Muscle of back (tissue), 11 donors: ENCODE data around the gene HLCS. TPM values are rescaled to one million over a fixed set of nuclear protein-coding genes. Genes with fewer than 3 reads are reported as not detected.
A peak's percentile ranks its signal among the peaks of the same experiment; 100 is the strongest.
"Not testable (repeated sequence)": the region's sequence is repeated elsewhere in the genome, so short reads cannot be mapped to it uniquely, and the experiment has no call there.

Source experiments
- DNase-seq, 3 donors: peaks; one replicate each; pipeline versions ENCODE4 v3.0.0 to v3.0.0-alpha.2; 2013
- polyA plus RNA-seq, 10 donors: library from polyadenylated mRNA; unstranded; fragments of 120-200 nt; gene quantifications; one replicate each; pipeline ENCODE4 v1.2.1, GENCODE V29; 2013; ENCODE audit not compliant: insufficient read length in 10 of 10

HLCS gene
- polyA plus RNA-seq, 10 donors = 8.5 to 14.0 (median 10.6) TPM

DNA sequence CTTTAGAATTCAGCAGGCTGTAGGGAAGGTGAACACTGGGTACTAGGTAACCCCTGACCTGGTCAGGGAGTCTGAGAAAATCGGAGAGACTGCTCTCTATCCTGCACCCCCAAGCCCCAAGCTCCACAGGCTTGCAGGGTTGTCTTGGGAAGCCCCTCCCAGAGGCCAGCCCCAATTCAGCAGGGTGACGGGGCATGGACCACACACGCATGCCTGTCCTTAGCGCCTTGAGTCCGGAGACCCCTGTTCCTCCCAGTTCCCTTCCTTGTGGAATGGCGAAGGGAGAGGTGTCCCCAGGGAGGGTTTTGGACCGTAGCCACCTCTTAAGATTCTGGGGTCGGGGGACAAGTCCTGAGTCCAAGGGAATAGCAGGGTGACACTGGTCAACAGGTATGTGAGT lies 116.1 kb downstream of the HLCS start:
- DNase-seq = no peak

DNA sequence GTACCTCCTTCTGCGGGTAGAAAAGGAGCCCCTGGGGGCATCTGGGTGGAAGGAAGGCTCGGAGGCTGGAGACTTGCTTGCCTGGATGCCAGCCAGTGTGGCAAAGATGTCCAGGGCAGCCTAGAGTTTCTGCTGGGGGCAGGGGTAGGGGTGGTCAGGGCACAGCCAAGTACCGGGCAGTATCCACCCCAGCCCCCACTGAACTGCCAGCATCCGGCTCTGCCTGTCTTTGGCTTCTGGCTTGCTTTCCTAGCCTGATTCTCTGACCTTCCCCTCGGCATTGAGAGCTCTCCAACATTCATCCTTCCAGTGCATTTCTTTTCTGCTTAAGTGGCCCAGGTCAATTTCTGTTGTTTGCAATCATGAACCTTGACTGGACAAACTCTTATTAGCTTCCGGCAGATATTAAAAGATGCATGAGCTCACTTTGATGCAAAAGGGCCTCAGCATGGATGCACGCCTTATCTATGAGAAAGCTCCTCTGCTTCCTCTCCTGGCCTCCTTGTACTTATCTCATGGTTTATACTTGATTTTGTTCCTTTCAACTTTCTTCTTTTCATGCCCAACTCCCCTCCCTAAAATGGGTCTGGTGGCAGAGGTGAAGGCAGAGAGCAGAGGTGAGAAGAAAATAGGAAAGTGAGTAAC lies 116.9 kb downstream of the HLCS start:
- no peak for DNase-seq

DNA sequence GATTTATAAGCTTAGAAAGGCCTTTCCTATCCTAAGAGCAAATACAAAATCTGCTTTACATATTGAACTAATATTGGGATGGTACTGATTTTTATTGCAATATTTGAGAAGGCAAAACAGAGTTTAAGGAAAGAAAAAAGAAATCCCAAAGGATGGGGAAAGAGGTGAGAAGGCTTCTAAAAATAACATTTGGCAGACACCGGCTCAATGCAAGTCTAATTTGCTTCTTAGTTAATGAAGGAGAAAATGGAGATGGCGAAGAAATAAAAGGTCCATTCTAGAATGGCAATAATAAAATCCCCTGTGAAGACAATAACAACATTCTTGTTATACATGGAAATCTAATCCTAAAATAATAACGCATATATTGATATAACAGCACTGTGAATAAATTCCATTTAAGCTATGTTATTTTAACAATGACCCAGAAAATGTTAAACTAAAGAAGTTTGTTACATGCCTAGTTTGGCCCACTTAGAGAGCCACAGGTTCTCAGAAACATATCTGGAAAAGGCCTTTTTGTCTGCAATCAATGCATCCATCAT lies 117.7 kb downstream of the HLCS start:
- DNase-seq = no peak

DNA sequence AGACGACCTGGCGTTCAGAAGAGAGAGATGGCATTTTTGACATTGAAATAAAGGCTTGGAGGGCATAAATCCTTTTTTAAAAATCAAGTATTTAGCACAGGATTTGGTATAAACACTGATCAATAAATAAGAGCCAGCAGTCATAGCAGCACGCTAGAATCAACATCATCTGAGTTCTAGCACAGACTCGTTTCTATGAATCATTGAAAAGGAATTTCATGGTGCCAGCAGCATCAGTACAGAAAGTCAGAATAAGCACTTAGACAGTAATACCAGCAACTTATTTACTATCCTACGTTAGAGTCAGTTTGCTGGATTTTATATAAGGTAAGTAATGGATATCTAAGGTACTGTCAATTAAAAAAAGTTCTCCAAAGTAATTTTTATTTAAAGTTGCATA lies 119.3 kb downstream of the HLCS start:
- peak in 1 of 3 donors; percentile 43 for DNase-seq

DNA sequence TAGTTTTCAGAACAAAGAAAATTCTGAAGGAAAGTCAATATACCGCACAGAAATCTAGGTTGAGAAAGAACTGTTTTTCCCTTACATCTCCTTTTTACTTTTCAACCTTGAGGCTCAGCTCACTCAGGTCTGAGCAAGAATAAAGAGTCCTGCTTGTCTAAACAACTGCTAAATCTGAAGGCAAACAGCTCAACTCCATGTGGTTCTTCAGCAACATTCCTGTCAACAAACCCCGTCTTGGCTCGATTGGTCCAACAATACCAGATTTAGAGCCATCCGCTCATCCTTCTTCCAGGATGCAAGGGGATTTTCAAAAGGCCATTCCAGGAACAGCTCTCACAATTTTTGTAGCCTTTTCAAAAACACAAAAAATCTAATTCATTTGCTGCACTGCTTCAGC lies 119.8 kb downstream of the HLCS start:
- DNase-seq = no peak

DNA sequence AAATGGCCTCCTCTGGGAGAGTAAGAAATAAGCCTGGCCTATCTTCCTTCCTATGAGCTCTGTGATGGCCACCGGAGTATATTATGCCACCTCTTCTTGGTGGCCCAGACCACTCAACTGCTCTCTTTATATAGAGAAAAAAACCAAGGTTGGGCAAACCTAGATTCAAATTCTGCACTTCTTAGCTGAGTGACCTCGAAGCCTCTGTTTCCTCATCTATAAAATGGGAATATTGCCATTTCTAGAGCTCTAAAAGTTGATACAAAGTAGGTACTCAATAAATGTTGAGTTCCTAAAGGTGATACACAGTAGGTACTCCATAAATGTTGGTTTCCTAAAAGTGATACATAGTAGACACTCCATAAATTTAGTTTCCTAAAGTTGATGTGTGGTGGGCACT lies 120.7 kb downstream of the HLCS start:
- DNase-seq = no peak

DNA sequence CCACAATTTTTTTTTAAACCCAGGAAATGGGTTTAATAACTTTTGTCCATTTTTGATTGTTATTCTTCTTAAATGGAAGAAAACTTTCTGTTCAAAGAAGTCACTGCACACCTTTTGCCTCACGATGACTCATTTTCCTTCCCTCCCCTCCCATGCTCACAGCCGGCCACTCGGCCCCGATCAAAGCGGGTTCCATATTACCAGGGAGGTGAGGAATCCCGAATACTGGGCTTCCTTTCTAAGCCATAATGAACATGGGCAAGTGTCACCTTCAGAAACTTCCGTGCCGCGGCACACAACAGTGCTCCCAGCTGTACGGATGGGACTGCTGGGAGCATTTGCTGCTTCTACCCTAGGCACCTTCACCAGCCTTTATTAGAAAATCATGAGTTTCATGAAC lies 121.4 kb downstream of the HLCS start:
- DNase-seq = no peak

DNA sequence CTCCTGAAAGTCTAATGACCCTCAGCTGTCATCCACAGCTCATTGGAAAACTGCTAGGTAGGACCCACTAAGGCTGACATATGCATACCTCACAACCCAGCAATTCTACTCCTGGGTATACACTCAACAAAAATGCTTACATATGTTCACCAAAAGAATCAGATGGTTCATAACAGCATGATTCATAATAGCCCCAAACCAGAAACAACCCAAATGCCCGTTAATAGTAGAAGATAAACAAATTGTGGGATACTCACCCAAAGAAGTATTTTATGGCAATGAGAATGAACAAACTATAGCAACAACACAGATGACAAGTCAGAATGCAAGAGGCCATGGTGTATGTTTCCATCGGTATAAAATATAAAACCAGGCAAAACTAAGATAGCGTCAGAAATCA lies 124.6 kb downstream of the HLCS start:
- DNase-seq = no peak

DNA sequence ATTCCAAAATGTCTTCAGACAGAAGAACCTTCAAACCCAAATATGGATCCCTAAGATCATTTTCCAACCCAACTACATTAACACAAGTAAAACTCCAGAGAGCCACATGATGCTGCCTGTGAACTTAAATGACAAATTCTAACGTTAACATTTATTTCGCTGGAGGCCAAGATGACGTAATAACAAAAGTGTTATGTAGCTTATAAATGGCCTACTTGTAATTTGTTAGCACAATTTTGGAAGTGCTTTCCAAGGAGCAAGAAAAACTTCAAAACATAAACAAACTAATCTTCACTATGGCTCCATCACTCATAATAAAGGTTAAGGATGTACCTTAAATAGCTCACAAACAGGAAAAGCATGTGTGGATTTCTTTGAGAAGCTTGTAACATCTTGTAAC lies 126.7 kb downstream of the HLCS start:
- no peak for DNase-seq

DNA sequence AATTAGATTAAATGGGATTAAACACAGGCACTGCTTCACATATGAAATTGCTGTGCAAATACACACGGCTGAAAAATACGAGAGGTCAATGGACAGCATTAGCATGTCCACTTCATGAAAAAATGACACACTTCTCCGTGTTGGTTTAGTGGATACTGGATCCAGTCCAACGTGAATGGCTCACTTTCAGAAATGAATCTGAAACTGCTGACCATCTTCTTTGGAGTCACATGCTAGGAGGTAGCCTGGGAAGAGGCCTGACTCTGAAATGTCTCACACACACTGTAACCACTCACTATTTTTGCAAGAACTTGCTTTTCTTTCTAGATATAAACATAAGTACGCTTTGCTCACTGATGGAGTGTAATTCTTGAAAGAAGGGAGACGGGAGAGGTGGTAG lies 127.3 kb downstream of the HLCS start:
- DNase-seq = no peak

DNA sequence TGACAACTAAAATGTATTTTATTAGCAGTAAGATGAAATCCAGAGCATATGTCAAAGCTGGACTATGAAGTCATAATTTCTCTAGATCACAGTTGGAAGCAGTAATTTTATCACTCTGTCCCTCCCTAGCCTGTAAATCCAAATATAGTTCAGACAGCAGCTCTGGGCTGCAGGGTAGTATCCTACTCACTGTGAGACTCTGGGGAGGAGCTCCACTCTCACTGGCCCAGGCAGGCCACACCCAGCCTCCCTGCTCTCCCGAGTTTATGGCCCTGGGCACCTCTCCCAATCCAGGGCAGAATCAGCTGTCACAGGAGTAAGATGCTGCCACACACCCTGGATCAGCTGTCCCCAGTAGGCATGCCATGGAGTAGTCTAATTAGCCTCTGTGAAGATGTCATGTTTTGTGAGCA lies 131.1 kb downstream of the HLCS start:
- peak; percentile 71 to 79 (median 75) for DNase-seq

DNA sequence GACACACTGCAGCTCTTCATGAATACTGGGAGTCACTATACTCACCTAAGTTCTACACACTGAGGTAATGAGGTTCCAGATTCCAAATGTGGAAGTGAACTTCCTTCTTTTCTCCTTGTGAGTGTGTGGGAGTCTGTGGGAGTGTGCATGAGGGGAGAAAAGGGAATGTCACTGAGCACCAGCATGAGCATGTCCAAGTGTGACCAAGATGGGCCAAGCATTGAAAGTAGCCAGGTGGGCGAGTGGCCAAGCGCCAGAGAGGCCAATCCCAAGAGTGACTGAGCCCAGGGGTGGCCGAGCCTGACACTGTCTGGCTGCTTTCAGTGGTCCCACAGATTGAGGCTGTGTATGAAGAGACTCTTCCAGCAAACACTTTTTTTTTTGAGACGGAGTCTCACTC lies 132.3 kb downstream of the HLCS start:
- no peak for DNase-seq

DNA sequence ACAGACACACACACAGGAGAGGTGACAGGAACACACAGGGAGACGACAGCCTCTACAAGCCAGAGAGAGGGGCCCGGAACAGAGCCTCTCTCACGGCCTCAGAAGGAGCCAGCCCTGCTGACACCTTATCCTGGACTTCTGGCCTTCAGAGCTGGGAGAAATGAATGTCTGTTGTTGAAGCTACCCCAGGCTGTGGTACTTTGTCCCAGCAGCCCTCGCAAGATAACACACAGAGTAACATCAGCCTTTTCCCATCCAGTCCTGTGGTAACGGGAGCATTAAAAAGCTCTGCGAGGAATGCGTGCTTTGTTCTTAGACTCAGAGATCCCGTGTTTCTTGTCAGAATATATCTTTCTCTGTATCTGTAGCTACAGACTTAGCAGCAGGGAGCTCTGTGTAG lies 136.4 kb downstream of the HLCS start:
- DNase-seq = no peak

DNA sequence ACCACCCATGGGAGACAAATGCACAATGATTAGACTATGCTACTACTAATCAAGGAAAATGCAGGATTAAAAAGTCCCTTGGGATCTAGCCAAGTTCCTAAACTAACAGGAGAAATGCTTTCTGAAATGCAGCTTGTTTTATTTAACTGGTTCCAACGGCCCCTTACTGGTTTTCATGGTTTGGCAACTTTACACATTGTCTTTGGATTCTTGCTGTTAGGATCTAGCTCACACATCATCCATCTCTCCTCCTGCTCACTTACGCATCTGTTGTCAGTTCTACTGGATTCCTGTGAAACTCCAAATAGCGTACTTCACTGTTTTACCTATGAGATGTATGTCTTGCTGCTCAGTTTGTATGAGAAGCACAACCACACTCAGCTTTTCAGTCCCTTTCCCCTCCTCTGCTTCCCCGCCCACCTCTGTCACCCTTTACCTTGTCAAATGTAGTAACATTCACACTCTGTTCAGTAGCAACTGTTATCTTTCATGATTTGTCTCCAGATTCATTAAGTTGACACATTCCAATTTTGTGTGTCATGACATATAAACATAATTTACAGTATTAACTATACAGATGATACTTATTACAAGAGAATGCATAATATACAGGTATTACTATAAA lies 137.5 kb downstream of the HLCS start:
- DNase-seq = no peak

DNA sequence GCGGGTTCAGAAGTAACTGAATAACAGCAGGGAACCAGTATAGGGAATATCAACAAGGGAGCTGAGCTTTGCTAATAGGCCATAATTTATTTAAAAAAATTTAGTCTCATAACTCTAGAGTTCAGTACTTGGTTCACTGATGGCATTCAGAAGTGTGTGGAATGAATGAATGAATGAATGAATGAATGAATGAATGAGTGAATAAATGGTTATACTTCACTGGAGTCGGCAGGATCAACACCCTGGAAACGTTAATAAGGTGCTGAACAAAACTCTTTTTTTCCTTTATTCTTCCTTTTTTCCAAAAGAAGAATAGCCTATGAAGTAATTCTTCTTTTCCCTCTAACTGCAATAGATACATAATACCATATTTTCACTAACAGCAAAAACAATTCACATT lies 138.3 kb downstream of the HLCS start:
- no peak for DNase-seq

DNA sequence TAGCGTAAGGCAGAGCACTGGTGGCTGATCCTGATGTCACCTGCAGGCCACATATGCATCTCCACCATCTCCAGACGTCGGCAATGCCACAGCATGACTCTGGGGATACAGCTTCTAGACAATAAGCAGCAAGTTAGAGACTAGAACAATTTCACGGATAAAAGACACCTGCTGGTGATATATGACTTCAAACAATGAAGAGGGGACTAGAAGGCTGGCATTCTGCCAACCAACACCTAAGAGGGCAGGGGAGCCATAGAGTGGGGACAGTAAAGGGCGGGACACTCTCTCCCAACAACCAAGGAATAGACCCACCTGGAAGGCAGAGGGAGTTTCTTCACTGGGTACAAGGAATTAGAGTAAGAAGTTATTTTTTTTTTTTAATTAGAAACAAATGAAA lies 140.8 kb downstream of the HLCS start:
- no peak for DNase-seq

DNA sequence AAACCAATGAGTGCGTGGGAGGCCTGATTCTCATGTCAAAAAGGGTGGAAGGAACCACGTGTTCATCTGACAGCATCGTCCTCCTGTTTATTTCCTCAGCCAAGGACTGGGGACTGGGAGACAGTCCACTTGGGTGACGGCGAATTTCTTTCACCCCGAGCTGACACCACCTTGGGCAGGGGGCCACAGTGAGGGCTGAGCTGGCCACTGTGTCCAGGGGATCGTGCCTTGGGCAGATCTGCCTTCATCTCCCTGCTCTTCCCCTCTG lies 145.5 kb downstream of the HLCS start:
- no peak for DNase-seq

DNA sequence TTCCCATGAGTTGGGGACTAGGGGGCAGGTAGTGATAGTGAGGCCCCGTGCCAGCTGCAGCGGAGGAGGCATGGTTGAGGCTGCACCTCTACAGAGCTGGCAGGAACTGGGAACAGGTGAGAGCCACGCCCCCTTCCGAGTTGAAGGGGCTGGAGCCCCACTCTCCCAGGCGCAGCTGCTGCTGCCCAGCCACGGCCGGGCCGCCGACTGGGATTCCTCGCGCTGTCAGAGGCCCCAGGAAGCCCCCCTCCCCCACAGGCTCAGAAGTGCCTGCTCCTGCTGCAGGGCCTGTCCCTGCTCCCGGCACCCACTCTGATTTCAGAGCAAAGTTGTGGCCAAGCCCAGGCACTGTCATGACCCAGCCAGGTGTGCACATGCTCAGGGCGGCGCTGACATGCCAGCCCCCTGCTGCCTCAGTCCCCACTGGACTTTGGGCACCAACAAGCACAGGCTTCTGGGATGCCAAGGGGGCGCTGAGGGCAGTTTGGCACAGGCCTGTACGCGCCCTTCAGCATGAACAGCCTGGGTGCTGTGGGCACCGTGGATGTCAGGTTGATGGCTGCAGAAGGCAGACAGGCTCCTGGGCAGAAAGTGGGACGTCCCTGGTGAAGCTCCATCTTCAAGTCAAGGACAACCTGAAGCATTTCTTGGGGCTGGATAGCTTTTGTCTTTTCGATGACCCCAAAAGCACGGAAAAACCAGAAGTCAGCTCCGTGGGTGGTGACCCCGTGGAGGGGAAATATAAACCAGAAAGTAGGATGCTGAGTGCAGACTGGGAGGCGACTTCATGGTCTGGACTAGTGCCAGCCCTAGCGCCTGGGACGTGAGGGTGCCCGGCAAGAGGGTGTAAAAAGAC lies 146.1 kb downstream of the HLCS start:
- no peak for DNase-seq

DNA sequence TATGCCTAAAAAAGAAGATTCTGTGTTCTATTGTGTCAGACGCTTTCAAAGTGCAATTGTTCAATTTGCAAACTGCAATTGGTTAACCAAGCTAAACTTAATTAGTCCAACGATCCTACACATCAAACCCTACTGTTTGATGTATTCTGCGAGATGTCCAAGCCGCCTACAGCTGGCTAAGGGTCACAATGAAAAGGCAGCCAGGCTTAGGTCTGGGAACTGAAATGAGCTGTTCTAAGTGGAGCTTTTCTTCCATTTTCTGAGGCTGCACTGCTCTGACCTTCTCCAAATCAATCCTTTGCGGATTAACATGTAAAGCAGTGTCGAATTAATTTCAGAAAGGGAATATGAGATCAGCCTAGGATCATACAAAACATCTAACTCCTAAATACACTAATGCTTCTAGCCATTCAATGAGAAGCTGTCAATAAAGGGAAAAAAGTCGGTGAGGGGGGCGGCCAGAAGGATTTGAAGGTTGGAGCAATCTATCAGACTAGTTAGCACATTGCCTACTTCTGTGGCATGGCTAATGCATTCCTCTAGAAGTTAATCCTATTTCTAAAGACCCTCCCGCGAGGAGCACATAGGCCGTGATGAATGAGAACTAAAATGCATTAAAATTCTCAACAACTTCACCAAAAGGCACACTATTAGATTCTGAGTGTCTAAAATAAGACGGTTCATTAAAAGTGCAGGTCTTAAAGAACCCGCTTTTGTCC lies 148.6 kb downstream of the HLCS start:
- DNase-seq = no peak

DNA sequence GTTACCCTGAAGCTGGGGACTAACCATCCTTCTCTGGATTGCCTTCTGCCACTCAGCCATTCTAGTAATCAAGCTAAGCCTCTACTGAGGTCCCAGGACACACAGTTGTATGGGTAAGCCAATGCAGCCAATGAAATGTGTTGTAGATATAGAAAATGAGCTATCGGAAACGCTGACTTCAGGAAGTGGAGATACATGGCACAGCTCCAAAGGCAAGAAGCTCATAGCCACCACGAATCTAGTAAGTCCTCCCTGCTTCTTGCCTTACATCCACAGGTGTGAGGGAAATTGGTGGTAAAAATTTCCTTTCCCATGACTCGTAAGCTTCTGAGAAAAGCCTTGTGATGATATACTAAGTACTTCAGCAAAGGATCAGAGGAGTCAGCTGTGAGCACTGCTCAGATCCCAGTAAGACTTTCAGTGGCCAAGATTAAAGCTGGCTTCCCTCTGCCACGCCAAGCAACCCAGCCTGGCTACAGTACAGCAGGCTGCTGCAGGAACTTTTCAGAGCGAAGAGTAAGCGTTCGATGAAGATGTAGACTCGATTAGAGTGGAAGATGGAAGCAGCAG lies 149.8 kb downstream of the HLCS start:
- no peak for DNase-seq

DNA sequence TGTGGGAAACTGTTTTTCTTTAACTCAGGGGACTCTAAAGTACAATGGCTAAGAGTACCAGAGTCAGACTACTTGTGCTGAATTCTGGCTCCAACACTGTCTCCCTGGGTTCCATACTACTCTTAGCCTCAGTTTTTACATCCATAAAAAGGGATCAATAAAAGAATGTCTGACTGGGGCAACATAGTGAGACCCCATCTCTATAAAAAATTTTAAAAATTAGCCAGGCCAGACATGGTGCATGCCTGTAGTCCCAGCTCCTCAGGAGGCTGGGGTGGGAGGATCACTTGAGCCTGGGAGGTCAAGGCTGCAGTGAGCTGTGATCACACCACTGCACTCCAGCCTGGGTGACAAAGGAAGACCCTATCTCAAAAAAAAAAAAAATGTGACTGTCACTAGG lies 150.4 kb downstream of the HLCS start:
- not testable (repeated sequence) for DNase-seq

DNA sequence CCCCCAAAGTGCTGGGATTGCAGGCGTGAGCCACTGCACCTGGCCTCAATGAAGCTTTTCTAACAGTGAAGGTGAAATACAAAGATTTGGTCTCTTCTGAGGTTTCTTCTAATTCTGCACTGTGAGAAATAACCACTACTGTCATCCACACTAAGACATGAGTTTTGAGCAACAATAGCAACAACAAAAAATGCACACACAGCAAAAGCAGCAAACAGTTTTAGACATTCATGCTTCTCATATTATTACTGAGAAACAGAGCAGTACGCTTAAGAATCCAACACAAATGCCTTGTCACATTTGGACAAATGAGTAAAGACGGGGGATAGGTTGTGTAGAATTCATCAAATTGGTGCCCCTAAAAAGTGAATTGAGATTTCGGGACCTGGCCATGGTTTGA lies 151.2 kb downstream of the HLCS start:
- DNase-seq = no peak
